NOMO-1 treated with dmso at 0.1 percent for 144 hours (cell line): Measurements from ENCODE around the gene POR.
"Not testable (repeated sequence)": the region's sequence is repeated elsewhere in the genome, so short reads cannot be mapped to it uniquely, and the experiment has no call there.

ENCODE experiments used
- DNase-seq: peaks from one replicate; lab custom pipeline; 2025; ENCODE audit not compliant: unreplicated experiment; lab: John Stamatoyannopoulos, UW

Gene POR

DNA sequence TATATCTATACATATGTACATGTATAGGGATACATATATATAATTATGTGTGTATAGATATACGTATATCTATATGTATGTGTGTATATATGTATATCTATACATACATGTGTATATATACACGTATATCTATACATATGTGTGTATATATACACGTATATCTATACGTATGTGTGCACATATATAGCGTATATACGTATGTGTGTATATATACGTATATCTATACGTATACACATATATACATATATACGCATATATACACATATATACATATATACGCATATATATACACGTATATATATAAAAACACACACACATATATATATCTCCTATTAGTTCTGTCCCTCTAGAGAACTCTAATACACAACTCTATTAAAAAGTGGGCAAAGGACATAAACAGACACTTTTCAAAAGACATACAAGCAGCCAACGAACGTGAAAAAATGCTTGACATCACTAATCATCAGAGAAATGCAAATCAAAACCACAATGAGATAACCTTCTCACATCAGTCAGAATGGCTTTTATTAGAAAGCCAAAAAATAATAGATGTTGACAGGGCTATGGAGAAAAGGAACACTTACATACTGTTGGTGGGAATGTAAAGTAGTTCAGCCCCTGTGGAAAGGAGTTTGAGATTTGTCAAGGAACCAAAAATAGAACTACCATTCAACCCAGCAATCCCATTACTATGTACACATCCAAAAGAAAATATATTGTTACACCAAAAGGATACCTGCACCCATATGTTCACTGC, 101.4 kb downstream of the POR start:
- no peak for DNase-seq

DNA sequence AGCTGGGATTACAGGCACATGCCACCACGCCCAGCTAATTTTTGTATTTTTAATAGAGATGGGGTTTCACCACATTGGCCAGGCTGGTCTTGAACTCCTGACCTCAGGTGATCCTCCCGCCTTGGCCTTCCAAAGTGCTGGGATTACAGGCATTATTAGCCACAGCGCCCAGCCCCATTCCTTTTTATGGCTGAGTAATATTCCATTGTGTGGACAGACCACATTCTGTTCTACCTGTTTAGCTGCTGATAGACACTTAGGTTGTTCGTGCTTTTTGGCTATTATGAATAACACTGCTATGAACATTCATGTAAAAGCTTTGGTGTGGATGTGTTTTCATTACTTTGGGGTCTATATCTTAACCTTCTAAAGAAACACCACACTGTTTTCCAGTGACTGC, 103.6 kb downstream of the POR start:
- DNase-seq, result not testable (repeated sequence)

DNA sequence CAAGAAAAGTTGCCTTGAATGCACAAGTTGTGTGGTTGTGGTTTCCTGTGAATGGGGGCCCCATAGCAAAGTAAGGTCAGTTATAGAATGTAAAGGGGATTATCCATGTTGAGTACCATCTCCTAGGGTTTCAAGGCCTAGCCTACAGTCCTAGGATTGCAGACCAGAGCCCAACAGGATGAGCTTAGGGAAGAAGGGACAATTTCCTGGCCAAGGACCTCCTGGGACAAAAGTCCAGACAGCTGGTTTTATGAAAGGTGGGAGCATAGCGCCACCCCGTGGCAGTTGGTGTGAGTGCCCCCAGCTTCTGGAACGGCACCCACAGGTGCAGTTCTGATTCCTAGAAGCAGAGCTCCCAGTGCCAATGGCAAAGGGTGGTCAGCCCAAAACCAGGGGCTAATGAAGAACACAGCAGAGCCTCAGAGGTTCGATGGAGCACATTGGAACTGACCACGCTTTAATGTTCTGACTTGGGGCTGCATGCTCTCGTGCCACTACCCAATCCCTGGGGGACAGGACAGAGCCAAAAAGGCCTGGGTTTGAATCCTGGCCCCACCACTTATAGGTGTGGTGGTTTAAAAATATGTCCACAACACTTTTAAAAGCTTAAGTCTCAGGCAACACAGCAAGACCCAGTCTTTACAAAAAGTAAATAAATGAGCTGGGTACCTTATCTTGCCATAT, 105.2 kb downstream of the POR start:
- peak; percentile 62 for DNase-seq

DNA sequence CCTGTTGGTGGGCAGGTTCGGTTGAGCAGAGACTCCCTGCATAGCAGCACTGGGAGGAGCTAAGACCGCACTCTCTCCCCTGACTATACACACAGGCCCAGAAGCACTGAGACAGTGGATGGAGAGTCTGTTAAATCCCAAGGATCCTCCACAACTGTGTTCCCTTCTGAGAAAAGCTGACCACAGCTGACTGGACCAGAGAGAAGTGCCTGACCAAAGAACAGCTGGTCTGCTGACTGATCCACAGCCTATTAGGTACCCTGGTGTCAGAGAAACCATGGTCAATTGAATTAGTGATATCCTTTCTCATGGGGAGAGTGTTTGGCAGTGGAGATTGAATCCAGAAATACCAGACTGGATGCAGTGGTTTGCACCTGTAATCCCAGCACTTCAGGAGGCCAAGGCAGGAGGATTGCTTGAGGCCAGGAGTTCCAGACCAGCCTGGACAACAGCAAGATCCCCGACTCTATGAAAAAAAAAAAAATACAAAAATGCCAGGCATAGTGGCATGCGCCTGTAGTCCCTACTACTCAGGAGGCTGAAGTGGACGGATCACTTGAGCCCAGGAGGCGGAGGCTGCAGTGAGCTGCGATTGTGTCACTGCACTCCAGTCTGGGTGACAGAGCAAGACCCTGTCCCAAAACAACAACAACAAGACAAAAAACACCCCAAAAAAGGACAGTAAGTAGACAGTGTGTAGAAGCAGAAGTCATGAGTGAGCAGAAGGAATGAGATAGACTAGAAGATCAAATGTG, 107.2 kb downstream of the POR start:
- no peak for DNase-seq

DNA sequence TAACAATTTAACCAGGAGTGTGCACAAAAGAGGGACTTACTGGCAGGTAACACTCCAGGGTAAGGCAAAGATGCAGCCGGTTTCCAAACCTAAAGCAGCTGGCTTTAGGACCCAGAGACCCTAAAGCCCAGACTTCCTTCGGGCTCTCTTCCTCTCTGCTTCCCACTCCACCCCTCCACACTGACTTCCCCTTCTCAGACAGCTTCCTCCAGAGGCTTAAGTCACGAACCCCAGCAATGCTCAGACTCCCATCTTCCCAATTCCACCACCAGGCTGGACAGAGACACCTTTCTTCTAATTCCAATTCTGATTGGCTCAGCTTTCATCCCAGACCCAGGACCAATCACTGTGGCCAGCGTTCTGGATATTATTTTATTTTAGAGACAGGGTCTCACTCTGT, 108.0 kb downstream of the POR start:
- DNase-seq, result peak; percentile 95

DNA sequence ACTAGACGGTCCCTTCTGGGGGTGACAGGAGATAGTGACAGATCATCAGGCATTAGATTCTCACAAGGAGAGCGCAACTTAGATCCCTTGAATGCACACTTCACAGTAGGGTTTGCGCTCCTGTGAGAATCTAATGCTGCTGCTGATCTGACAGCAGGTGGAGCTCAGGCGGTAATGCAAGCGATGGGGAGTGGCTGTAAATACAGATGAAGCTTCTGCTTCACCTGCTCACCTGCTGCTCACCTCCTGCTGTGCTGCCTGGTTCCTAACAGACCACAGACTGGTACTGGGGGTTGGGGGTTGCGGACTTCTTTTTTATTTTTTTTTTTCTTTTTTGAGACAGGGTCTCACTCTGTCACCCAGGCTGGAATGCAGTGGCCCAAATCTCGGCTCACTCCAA, 114.7 kb downstream of the POR start:
- DNase-seq, result not testable (repeated sequence)

DNA sequence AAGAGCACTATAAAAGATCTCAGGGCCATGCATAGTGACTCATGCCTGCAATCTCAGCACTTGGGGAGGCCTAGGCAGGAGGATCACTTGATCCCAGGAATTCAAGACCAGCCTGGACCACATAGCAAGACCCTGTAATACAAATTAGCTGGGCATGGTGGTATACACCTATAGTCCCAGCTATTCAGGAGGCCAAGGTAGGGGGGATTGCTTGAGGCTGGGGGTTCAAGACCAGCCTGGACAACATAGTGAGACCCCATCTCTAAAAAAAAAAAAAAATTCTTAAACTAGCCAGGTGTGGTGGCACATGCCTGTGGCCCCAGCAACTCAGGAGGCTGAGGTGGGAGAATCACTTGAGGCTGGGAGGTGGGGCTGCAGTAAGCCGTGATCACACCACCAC, 117.0 kb downstream of the POR start:
- no peak for DNase-seq
